ENCODE measurements around the gene RASAL3.

GRCh38 chr19:15511671-15512424 lies 47.5 kb upstream of the RASAL3 start:
- no peak for TF ChIP-seq EZH2phosphoT487 (IDR thresholded peaks at IDR 0.05; ENCODE audit: low read depth)
- TF ChIP-seq, protein P1, sequence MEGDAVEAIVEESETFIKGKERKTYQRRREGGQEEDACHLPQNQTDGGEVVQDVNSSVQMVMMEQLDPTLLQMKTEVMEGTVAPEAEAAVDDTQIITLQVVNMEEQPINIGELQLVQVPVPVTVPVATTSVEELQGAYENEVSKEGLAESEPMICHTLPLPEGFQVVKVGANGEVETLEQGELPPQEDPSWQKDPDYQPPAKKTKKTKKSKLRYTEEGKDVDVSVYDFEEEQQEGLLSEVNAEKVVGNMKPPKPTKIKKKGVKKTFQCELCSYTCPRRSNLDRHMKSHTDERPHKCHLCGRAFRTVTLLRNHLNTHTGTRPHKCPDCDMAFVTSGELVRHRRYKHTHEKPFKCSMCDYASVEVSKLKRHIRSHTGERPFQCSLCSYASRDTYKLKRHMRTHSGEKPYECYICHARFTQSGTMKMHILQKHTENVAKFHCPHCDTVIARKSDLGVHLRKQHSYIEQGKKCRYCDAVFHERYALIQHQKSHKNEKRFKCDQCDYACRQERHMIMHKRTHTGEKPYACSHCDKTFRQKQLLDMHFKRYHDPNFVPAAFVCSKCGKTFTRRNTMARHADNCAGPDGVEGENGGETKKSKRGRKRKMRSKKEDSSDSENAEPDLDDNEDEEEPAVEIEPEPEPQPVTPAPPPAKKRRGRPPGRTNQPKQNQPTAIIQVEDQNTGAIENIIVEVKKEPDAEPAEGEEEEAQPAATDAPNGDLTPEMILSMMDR (IDR thresholded peaks at IDR 0.05; ENCODE audit: low read depth, low read length) = no peak
